HEK293 (cell line): ENCODE results near the gene CDC37L1.

Source experiments
- GFI1B ChIP-seq: fragments of 450-650 bp; formaldehyde crosslinking; IDR thresholded peaks from 2 replicates; pipeline ENCODE4 v1.5.1; 2016; ENCODE audit warnings: missing biosample characterization, missing genetic modification characterization
- IKZF3 ChIP-seq: fragments of 450-650 bp; IDR thresholded peaks from 2 replicates; pipeline ENCODE4 v1.5.0; 2018; ENCODE audit warnings: missing biosample characterization, mild to moderate bottlenecking, missing genetic modification characterization, moderate library complexity
- PBX3 ChIP-seq: sonication (generic); formaldehyde crosslinking; IDR thresholded peaks from 2 replicates; pipeline ENCODE4 v1.8.1; 2022; ENCODE audit warnings: mild to moderate bottlenecking, moderate library complexity, missing genetic modification reagents
- SP2 ChIP-seq: fragments of 450-650 bp; formaldehyde crosslinking; IDR thresholded peaks from 2 replicates; pipeline ENCODE4 v1.5.1; 2016; ENCODE audit warnings: missing biosample characterization, missing genetic modification characterization
- YY1 ChIP-seq: fragments of 450-650 bp; formaldehyde crosslinking; IDR thresholded peaks from 2 replicates; pipeline ENCODE4 v1.5.1; 2018; ENCODE audit warnings: missing biosample characterization, missing genetic modification characterization
- ZBTB10 ChIP-seq: fragments of 450-650 bp; formaldehyde crosslinking; IDR thresholded peaks from 2 replicates; pipeline ENCODE4 v1.5.1; 2016; ENCODE audit warnings: missing biosample characterization, missing genetic modification characterization
- ZBTB17 ChIP-seq: fragments of 450-650 bp; formaldehyde crosslinking; IDR thresholded peaks from 2 replicates; pipeline ENCODE4 v1.5.1; 2016; ENCODE audit warnings: missing biosample characterization, missing genetic modification characterization
- ZBTB21 ChIP-seq: fragments of 450-650 bp; formaldehyde crosslinking; IDR thresholded peaks from 2 replicates; pipeline ENCODE4 v1.5.1; 2017; ENCODE audit warnings: missing biosample characterization, missing genetic modification characterization
- ZNF133 ChIP-seq: fragments of 450-650 bp; formaldehyde crosslinking; IDR thresholded peaks from 2 replicates; pipeline ENCODE4 v1.5.1; 2016; ENCODE audit warnings: missing biosample characterization, missing genetic modification characterization
- ZNF157 ChIP-seq: fragments of 450-650 bp; formaldehyde crosslinking; IDR thresholded peaks from 2 replicates; pipeline ENCODE4 v1.5.1; 2016; ENCODE audit warnings: missing biosample characterization, missing genetic modification characterization
- ZNF184 ChIP-seq: fragments of 450-650 bp; IDR thresholded peaks from 2 replicates; pipeline ENCODE4 v1.5.1; 2018; ENCODE audit warnings: missing biosample characterization, mild to moderate bottlenecking, missing genetic modification characterization
- ZNF202 ChIP-seq: fragments of 450-650 bp; formaldehyde crosslinking; IDR thresholded peaks from 2 replicates; pipeline ENCODE4 v1.5.1; 2016; ENCODE audit warnings: missing biosample characterization, missing genetic modification characterization, borderline replicate concordance
- ZNF214 ChIP-seq: fragments of 450-650 bp; formaldehyde crosslinking; IDR thresholded peaks from 2 replicates; pipeline ENCODE4 v1.5.1; 2017; ENCODE audit warnings: missing biosample characterization, mild to moderate bottlenecking, missing genetic modification characterization, borderline replicate concordance
- ZNF221 ChIP-seq: fragments of 450-650 bp; formaldehyde crosslinking; IDR thresholded peaks from 2 replicates; pipeline ENCODE4 v1.5.1; 2017; ENCODE audit warnings: missing biosample characterization, missing genetic modification characterization, borderline replicate concordance
- ZNF239 ChIP-seq: fragments of 450-650 bp; formaldehyde crosslinking; IDR thresholded peaks from 2 replicates; pipeline ENCODE4 v1.5.1; 2016; ENCODE audit warnings: missing biosample characterization, missing genetic modification characterization
- ZNF280C ChIP-seq: fragments of 450-650 bp; formaldehyde crosslinking; IDR thresholded peaks from 2 replicates; pipeline ENCODE4 v1.5.1; 2016; ENCODE audit warnings: missing biosample characterization, missing genetic modification characterization
- ZNF302 ChIP-seq: fragments of 450-650 bp; formaldehyde crosslinking; IDR thresholded peaks from 2 replicates; pipeline ENCODE4 v1.5.1; 2016; ENCODE audit warnings: missing biosample characterization, missing genetic modification characterization, low read depth
- ZNF335 ChIP-seq: fragments of 450-650 bp; formaldehyde crosslinking; conservative IDR thresholded peaks from 2 replicates; pipeline ENCODE4 v1.5.1; 2016; ENCODE audit warnings: missing biosample characterization, missing genetic modification characterization
- ZNF398 ChIP-seq: fragments of 450-650 bp; formaldehyde crosslinking; IDR thresholded peaks from 2 replicates; pipeline ENCODE4 v1.5.1; 2017; ENCODE audit warnings: missing biosample characterization, missing genetic modification characterization
- ZNF473 ChIP-seq: fragments of 450-650 bp; formaldehyde crosslinking; IDR thresholded peaks from 2 replicates; pipeline ENCODE4 v1.5.1; 2017; ENCODE audit warnings: missing biosample characterization, missing genetic modification characterization
- ZNF488 ChIP-seq: fragments of 450-650 bp; formaldehyde crosslinking; IDR thresholded peaks from 2 replicates; pipeline ENCODE4 v1.5.1; 2016; ENCODE audit warnings: missing biosample characterization, missing genetic modification characterization
- ZNF513 ChIP-seq: fragments of 450-650 bp; IDR thresholded peaks from 2 replicates; pipeline ENCODE4 v1.5.1; 2018; ENCODE audit warnings: missing biosample characterization, missing genetic modification characterization
- ZNF561 ChIP-seq: fragments of 450-650 bp; IDR thresholded peaks from 2 replicates; pipeline ENCODE4 v1.5.1; 2018; ENCODE audit warnings: missing biosample characterization, missing genetic modification characterization, borderline replicate concordance
- ZNF571 ChIP-seq: fragments of 450-650 bp; formaldehyde crosslinking; IDR thresholded peaks from 2 replicates; pipeline ENCODE4 v1.5.0; 2017; ENCODE audit warnings: missing biosample characterization, missing genetic modification characterization
- ZNF654 ChIP-seq: fragments of 450-650 bp; formaldehyde crosslinking; IDR thresholded peaks from 2 replicates; pipeline ENCODE4 v1.5.1; 2016; ENCODE audit warnings: low read depth, missing biosample characterization, missing genetic modification characterization
- ZNF677 ChIP-seq: fragments of 450-650 bp; IDR thresholded peaks from 2 replicates; pipeline ENCODE4 v1.5.0; 2018; ENCODE audit warnings: missing biosample characterization, mild to moderate bottlenecking, missing genetic modification characterization, moderate library complexity
- ZNF76 ChIP-seq: fragments of 450-650 bp; formaldehyde crosslinking; IDR thresholded peaks from 2 replicates; pipeline ENCODE4; 2016; ENCODE audit warnings: low read depth, missing biosample characterization, missing genetic modification characterization, borderline replicate concordance
- ZNF776 ChIP-seq: fragments of 450-650 bp; formaldehyde crosslinking; IDR thresholded peaks from 2 replicates; pipeline ENCODE4 v1.5.0; 2017; ENCODE audit warnings: missing biosample characterization, missing genetic modification characterization, borderline replicate concordance
- ZSCAN23 ChIP-seq: fragments of 450-650 bp; formaldehyde crosslinking; IDR thresholded peaks from 2 replicates; pipeline ENCODE4 v1.5.1; 2016; ENCODE audit warnings: missing biosample characterization, missing genetic modification characterization
- ZXDB ChIP-seq: fragments of 450-650 bp; formaldehyde crosslinking; IDR thresholded peaks from 2 replicates; pipeline ENCODE4 v1.5.1; 2016; ENCODE audit warnings: missing biosample characterization, missing genetic modification characterization

CDC37L1 gene

GRCh38 chr9:4679268-4680172 is at the start of gene CDC37L1 (continued):
- no peak for TF ChIP-seq ZNF398 (tag by site-specific recombination)
- no peak for TF ChIP-seq IKZF3 (tag by site-specific recombination)
- TF ChIP-seq ZNF302 (tag by site-specific recombination) = no peak
- peak; percentile 27; the same call in 1 of the 2 replicates for TF ChIP-seq ZBTB17
- TF ChIP-seq PBX3 (CRISPR knock-in tag) = no peak
- TF ChIP-seq ZNF571 = no peak
- no peak for TF ChIP-seq ZNF280C
- TF ChIP-seq ZNF133 (tag by site-specific recombination) = no peak
- TF ChIP-seq ZNF221 = no peak
- peak; percentile 87 for TF ChIP-seq ZNF76 (tag by site-specific recombination)
- TF ChIP-seq ZNF677 (tag by site-specific recombination) = no peak
- no peak for TF ChIP-seq ZNF488 (tag by site-specific recombination)
- no peak for TF ChIP-seq ZNF214 (tag by site-specific recombination)
- TF ChIP-seq GFI1B (tag by site-specific recombination) = no peak
- TF ChIP-seq ZNF239 (tag by site-specific recombination) = no peak
- TF ChIP-seq ZNF184 (tag by site-specific recombination) = no peak
- no peak for TF ChIP-seq ZNF157
- TF ChIP-seq ZNF776 (tag by site-specific recombination) = no peak
- TF ChIP-seq ZNF561 (tag by site-specific recombination) = peak; percentile 62; the same call in 1 of the 2 replicates
- peak; percentile 57 for TF ChIP-seq ZXDB (tag by site-specific recombination)
- 0 out of 2 replicates have a peak, but pooled peaks have one; percentile 27 for TF ChIP-seq ZBTB10
- TF ChIP-seq SP2 = peak; percentile 82
- TF ChIP-seq ZNF513 (tag by site-specific recombination) = no peak
- TF ChIP-seq ZSCAN23 (tag by site-specific recombination) = no peak
- TF ChIP-seq ZNF654 (tag by site-specific recombination) = no peak
- peak; percentile 58; the same call in 1 of the 2 replicates for TF ChIP-seq ZBTB21
- TF ChIP-seq ZNF335 (tag by site-specific recombination) = peak; percentile 69
- no peak for TF ChIP-seq YY1
- TF ChIP-seq ZNF202 = no peak
- no peak for TF ChIP-seq ZNF473 (tag by site-specific recombination)
